ENCODE measurements around the gene PCSK4.
"Not testable (repeated sequence)": the region's sequence is repeated elsewhere in the genome, so short reads cannot be mapped to it uniquely, and the experiment has no call there.

Gene PCSK4

DNA sequence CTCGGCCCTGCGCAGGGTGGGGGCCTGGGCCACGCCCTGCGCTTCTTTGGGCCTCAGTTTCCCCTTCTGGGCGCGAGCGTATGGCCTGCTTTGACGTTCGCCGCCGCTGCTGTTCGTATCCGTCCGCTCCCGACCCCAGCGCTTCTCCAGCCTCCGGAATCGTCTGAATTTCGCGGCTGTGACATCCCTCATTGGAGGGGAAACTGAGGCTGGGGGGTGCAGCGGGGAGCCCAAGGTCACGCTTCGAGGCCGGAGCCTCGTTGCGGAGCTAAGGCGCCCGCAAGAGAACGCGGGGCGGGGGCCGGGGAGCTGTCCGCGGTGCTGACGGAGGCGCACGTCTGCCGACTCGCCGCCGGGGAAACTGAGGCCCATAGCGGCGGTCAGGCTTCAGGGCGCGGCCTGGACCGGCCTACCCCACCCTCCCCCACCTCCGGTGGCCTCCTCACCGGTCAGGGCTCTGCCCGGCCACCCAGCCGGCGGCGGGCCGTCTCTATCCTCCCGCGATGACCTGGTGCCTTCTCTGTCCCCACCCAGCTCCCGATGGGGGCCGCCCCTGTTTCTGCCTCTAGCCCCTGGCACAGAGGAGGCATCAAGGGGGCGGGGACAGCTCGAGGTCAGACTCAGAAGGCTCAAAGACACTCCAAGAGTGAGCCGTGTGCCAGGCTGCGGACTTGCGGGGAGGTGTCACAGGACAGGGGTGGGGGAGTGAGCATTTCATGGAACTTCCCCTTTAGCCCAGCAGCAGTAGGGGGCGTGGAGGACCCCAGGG is 43.3 kb downstream of the PCSK4 start:
- Histone ChIP-seq H3K27me3 (ENCODE audit: insufficient read depth, low read length) (peaks cover 63% of the 10 kb centered on the region), H3K27ac (ENCODE audit: low read depth, low read length) (no peak overlapping the region)
- WGBS, result 5% methylated on average over 63 of the region's 63 CpGs

DNA sequence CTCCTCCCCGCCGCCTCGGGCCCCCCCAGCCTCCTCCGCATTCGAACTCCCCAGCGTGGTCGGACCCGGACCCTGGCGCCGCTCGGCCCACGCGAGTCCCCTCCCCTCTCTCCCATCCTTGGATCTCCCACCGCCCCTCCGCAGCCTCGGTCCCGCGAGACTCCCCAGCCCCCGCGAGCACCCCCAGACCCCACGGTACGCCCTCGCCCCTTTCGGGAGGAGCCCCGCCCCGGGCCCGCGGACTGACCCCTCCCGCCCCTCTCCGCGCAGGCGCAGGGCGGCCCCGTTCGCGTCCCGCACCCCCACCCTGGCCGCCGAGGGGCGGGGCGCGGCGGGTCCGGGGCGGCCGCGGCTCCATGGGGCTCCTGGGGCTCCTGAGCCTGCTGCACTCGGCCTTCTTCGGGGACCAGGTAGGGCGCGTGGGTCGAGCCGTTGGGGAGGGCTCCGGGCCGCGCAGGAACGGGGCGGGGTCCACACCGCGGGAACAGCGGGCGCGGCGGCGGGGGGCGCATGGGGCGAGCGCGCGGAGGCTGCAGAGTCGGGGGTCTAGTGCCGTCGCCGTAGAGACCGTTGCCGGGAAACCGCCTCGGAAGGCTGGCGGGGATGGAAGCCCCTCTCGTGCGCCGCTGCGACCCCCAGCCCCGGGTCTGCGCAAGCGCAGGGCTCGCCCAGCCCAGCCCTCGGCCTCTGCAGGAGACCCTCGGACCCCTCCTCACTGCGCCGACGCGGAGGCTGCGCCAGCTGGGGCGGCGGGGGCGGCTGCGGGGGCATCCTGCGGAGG is 44.0 kb downstream of the PCSK4 start:
- no peak overlapping the region for H3K27ac ChIP-seq (ENCODE audit: low read depth, low read length)
- H3K9ac ChIP-seq (ENCODE audit: low read depth, low read length), result no peak overlapping the region
- H3K27me3 ChIP-seq (ENCODE audit: insufficient read depth, low read length), result peaks cover 55% of the 10 kb centered on the region
- H3K9me3 ChIP-seq (ENCODE audit: insufficient read depth, low read depth, low read length), result no peaks in the 10 kb centered on the region
- WGBS, result 2% methylated on average over 98 of the region's 99 CpGs
- no peaks in the 10 kb centered on the region for H3K4me1 ChIP-seq (ENCODE audit: insufficient read depth, low read length)
- H3K4me3 ChIP-seq (ENCODE audit: low read length), result peak overlapping the region; percentile 48
- peaks cover 18% of the 10 kb centered on the region for H3K36me3 ChIP-seq (ENCODE audit: insufficient read depth, low read length)

More for the DNA sequence above, 43.3 kb downstream of the PCSK4 start:
- Histone ChIP-seq H3K9ac (ENCODE audit: low read depth, low read length) (no peak overlapping the region), H3K9me3 (ENCODE audit: insufficient read depth, low read depth, low read length) (no peaks in the 10 kb centered on the region), H3K4me1 (ENCODE audit: insufficient read depth, low read length) (no peaks in the 10 kb centered on the region), H3K4me3 (ENCODE audit: low read length) (peak overlapping the region; percentile 48), H3K36me3 (ENCODE audit: insufficient read depth, low read length) (peaks cover 10% of the 10 kb centered on the region)

DNA sequence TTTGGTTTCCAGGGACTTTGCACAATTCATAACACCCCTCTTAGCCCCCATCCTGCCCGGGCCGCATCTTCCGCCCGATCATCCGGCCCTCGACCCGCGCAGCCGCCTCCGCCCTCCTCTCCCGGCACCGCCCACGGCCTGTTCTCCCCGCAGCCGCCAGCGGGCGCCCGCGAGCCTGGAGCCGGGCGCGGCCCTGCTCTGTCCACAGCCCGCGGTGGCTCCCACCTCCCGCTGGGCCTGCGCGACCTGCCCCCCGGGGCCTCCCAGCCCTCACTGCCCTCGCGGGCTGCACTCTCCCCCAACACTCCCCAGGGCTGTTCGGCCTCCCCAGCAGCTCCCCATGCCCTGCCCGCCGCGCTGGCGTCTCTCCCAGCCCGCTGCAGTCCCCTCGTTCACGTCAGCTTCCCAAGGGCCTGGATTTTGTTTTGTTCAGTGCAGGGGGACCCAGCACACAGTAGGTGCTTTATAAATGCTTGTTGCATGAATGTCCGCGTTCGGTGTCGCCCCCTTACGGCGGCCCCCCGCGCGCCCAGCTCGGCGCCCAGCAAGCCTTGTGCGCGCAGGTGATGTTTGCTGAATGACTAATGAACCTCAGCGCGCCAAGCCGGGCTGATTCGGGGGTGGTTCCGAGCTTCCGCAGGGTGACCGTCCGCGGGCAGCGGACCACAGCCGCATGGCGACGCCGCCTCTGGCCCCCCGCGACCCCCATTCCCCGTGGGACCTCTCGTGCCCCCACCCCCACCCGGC is 44.8 kb downstream of the PCSK4 start:
- Histone ChIP-seq H3K4me3 (ENCODE audit: low read length) (peak overlapping the region; percentile 64), H3K4me1 (ENCODE audit: insufficient read depth, low read length) (no peaks in the 10 kb centered on the region), H3K27me3 (ENCODE audit: insufficient read depth, low read length) (peaks cover 47% of the 10 kb centered on the region), H3K27ac (ENCODE audit: low read depth, low read length) (no peak overlapping the region), H3K9ac (ENCODE audit: low read depth, low read length) (peak overlapping the region; percentile 13; the same call in 1 of the 2 replicates), H3K36me3 (ENCODE audit: insufficient read depth, low read length) (peaks cover 26% of the 10 kb centered on the region), H3K9me3 (ENCODE audit: insufficient read depth, low read depth, low read length) (no peaks in the 10 kb centered on the region)
- WGBS, result 3% methylated on average over 67 of the region's 70 CpGs

DNA sequence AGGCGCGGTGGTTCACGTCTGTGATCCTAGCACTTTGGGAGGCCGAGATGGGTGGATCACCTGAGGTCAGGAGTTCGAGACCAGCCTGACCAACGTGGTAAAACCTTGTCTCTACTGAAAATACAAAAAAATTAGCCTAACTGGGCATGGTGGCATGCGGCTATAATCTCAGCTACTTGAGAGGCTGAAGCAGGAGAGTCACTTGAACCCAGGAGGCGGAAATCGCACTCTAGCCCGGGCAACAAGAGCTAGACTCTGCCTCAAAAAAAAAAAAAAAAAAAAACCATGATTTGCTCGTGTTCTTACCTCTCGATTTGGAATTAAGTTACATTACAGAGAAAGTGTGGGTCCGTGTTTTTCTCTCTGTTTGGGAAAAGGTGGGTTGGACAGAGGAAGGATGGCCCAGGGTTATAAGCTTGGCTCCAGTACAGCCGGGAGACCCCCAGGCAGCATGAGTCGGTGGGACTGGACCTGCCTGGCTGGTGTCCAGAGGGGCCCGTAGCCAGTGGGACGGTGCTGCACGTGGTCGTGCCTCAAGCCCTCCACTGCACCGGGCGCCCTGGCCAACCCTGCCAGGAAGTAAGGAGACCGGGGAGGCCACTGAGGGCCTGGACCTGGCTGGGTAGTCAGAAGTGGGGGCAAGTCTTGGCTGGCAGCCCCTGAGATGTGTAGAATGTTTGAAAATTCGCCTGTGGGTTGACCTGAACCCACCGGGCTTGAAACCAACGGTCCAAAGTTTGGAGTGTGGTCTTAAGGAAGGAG is 48.3 kb downstream of the PCSK4 start:
- H3K9me3 ChIP-seq (ENCODE audit: insufficient read depth, low read depth, low read length), result no peaks in the 10 kb centered on the region
- peaks cover 38% of the 10 kb centered on the region for H3K36me3 ChIP-seq (ENCODE audit: insufficient read depth, low read length)
- 95% methylated on average over 25 of the region's 25 CpGs for WGBS
- H3K27me3 ChIP-seq (ENCODE audit: insufficient read depth, low read length), result peaks cover 15% of the 10 kb centered on the region
- no peaks in the 10 kb centered on the region; the same call in 1 of the 2 replicates for H3K4me1 ChIP-seq (ENCODE audit: insufficient read depth, low read length)
- peak overlapping the region; percentile 30; the same call in 1 of the 2 replicates for H3K27ac ChIP-seq (ENCODE audit: low read depth, low read length)
- no peak overlapping the region for H3K9ac ChIP-seq (ENCODE audit: low read depth, low read length)
- no peak overlapping the region for H3K4me3 ChIP-seq (ENCODE audit: low read length)

DNA sequence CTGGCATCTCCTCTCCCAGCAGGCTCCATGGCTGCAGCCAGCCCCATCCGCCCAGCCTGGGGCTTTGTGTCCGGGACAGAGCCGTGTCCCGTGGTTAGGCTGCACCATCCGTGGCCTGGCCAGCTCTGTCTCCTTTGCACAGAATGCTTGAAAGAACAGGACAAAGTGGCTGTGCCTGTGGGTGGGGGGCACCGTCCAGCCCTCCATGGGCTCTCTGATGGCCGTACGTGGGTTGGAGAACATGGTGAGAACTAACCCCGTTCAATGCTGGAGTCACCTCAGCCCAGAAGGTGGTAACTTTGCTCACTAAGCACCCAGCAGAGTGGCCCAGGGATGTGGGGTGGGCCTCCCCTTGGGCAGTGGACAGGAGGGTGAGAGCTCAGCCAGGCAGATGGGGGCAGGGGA is 49.1 kb downstream of the PCSK4 start:
- H3K9me3 ChIP-seq (ENCODE audit: insufficient read depth, low read depth, low read length), result no peaks in the 10 kb centered on the region
- H3K27me3 ChIP-seq (ENCODE audit: insufficient read depth, low read length), result peaks cover 7% of the 10 kb centered on the region
- no peak overlapping the region for H3K9ac ChIP-seq (ENCODE audit: low read depth, low read length)
- peaks cover 38% of the 10 kb centered on the region for H3K36me3 ChIP-seq (ENCODE audit: insufficient read depth, low read length)
- no peaks in the 10 kb centered on the region; the same call in 1 of the 2 replicates for H3K4me1 ChIP-seq (ENCODE audit: insufficient read depth, low read length)
- no peak overlapping the region; the same call in 1 of the 2 replicates for H3K27ac ChIP-seq (ENCODE audit: low read depth, low read length)
- 95% methylated on average over 9 of the region's 9 CpGs for WGBS
- H3K4me3 ChIP-seq (ENCODE audit: low read length), result no peak overlapping the region; the same call in 1 of the 2 replicates

DNA sequence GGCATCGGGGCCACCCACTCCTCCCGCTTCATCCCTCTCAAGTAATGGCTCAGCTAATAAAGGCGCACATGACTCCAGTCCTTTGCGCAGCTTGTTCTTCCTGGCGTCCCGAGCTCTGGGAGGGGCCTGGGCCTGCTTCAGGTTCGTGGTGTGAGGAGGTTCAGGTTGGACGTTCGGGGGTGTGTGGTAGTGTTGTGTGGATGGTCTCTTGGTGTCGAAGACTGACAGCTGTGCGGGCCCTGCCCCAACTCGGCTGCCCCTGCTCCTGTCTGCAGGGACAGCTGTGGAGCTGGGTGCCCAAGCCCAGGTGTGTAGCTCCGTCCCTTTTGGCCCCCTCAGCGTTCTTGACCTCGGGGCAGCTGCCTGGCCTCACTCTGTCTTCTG is 49.7 kb downstream of the PCSK4 start:
- Histone ChIP-seq H3K27ac (ENCODE audit: low read depth, low read length) (no peak overlapping the region; the same call in 1 of the 2 replicates), H3K9me3 (ENCODE audit: insufficient read depth, low read depth, low read length) (no peaks in the 10 kb centered on the region), H3K9ac (ENCODE audit: low read depth, low read length) (no peak overlapping the region), H3K4me3 (ENCODE audit: low read length) (no peak overlapping the region; the same call in 1 of the 2 replicates), H3K36me3 (ENCODE audit: insufficient read depth, low read length) (peaks cover 43% of the 10 kb centered on the region), H3K27me3 (ENCODE audit: insufficient read depth, low read length) (peaks cover 2% of the 10 kb centered on the region), H3K4me1 (ENCODE audit: insufficient read depth, low read length) (no peaks in the 10 kb centered on the region; the same call in 1 of the 2 replicates)
- WGBS, result 97% methylated on average over 15 of the region's 15 CpGs

DNA sequence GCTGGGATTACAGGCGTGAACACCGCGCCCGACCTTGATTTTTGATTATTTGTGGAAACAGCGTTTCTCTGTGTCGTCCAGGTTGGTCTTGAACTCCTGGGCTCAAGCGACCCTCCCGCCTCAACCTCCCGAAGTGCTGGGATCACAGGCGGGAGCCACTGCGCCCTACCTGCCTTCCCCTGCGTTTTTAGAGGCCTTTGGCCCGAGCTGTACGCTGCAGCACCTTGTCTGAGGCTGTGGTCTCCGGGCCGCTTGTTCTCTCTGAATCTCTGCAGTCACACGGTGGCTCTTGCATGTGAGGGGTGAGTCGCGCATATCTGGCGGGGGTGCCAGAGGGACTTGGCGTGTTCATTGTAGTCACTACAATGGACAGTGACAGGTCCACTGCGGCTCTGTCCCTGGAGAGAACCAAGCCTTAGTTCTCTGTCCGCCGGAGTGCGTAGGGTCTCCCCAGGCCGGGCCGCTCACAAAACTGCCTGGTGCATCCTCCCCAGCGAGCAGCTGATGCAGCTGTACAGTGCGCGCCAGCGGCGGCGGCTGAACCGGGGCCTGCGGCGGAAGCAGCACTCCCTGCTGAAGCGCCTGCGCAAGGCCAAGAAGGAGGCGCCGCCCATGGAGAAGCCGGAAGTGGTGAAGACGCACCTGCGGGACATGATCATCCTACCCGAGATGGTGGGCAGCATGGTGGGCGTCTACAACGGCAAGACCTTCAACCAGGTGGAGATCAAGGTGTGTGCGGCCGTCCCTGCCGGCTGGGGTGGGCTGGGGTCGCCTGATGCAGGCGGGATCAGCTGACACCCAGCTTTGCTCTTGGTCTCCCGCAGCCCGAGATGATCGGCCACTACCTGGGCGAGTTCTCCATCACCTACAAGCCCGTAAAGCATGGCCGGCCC is 50.4 kb downstream of the PCSK4 start:
- WGBS, result 84% methylated on average over 57 of the region's 57 CpGs
- peak overlapping the region; percentile 60 for H3K4me3 ChIP-seq (ENCODE audit: low read length)
- not testable (repeated sequence) for H3K9me3 ChIP-seq (ENCODE audit: insufficient read depth, low read depth, low read length); H3K4me1 ChIP-seq (ENCODE audit: insufficient read depth, low read length); H3K27me3 ChIP-seq (ENCODE audit: insufficient read depth, low read length)
- H3K9ac ChIP-seq (ENCODE audit: low read depth, low read length), result peak overlapping the region; percentile 98
- peaks cover 48% of the 10 kb centered on the region for H3K36me3 ChIP-seq (ENCODE audit: insufficient read depth, low read length)
- H3K27ac ChIP-seq (ENCODE audit: low read depth, low read length), result peak overlapping the region; percentile 49; the same call in 1 of the 2 replicates

DNA sequence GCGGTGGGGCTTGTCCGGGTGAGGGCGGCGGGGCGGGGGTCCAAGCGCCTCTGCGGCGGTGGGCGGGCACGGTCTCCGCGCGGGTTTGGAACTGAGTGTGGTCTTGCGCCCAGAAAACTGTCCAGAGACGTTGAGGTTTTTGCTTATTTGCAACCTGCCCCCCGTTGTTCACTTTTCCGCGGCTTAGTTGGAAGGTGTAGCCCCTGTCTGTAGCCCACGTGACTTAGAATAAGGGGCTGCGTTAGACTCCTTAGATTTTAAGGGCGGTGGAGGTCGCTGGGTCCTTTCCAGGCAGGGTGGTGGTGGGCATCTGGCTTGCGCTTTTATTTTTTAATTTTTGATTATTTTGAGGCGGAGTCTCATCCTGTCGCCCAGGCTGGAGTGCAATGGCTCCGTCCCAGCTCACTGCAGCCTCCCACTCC is 51.2 kb downstream of the PCSK4 start:
- no peaks in the 10 kb centered on the region; the same call in 1 of the 2 replicates for H3K4me1 ChIP-seq (ENCODE audit: insufficient read depth, low read length)
- H3K4me3 ChIP-seq (ENCODE audit: low read length), result peak overlapping the region; percentile 60
- no peaks in the 10 kb centered on the region for H3K9me3 ChIP-seq (ENCODE audit: insufficient read depth, low read depth, low read length)
- peak overlapping the region; percentile 88 for H3K27ac ChIP-seq (ENCODE audit: low read depth, low read length)
- peak overlapping the region; percentile 98 for H3K9ac ChIP-seq (ENCODE audit: low read depth, low read length)
- peaks cover 56% of the 10 kb centered on the region for H3K36me3 ChIP-seq (ENCODE audit: insufficient read depth, low read length)
- under 1% methylated on average over 26 of the region's 26 CpGs for WGBS
- no peaks in the 10 kb centered on the region for H3K27me3 ChIP-seq (ENCODE audit: insufficient read depth, low read length)

DNA sequence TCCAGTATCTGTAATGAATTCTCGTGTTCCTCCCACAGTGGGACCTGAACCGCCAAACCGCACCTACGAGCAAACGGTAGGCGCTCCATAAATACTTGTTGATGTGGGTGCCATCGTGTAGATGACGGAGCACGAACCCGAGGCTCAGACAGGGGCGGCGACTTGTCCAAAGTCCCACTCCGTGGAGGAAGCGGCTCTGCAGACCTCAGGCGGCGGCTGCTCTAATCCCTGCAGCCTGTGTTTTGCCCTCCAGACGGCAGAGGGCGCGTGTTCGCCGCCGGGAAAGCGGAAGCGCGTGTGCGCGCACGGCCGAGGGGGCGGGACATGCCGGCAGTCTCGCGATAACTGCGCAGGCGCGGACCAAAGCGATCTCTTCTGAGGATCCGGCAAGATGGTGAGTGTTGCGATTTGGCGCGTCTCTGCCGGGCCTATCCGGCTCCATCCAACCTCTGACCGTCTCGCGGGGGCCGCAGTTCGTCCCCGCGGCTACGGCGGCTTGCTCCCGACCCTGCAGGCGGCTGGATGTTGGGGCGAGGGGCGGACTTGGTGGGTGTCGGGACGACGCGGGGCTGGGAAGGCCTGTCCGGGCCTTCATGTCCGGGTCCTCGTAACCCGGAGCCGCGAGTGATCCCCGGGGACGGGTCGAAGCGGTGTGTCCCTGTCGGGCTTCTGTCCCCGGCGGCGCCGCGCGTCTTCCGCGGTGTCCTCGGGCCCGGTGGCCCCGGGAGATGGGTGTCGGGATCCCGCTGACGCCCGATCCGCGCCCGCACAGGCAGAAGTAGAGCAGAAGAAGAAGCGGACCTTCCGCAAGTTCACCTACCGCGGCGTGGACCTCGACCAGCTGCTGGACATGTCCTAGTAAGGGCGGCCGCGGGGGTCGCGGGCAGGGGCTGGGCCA is 51.9 kb downstream of the PCSK4 start, which contains the start of gene RPS15:
RPS15 (plus strand) TSS at position 362 of the 898 bp plus-strand sequence; CDS start at position 392, 30 bp downstream.
- H3K4me3 ChIP-seq (ENCODE audit: low read length), result peak within 1 kb of the TSS; percentile 60
- peaks cover 62% of the 10 kb centered on the region for H3K36me3 ChIP-seq (ENCODE audit: insufficient read depth, low read length)
- H3K27ac ChIP-seq (ENCODE audit: low read depth, low read length), result peak within 1 kb of the TSS; percentile 88
- 2% methylated on average over 100 of the region's 100 CpGs for WGBS
- no peaks in the 10 kb centered on the region for H3K27me3 ChIP-seq (ENCODE audit: insufficient read depth, low read length)
- no peaks in the 10 kb centered on the region; the same call in 1 of the 2 replicates for H3K4me1 ChIP-seq (ENCODE audit: insufficient read depth, low read length)
- no peaks in the 10 kb centered on the region for H3K9me3 ChIP-seq (ENCODE audit: insufficient read depth, low read depth, low read length)
- peak within 1 kb of the TSS; percentile 98 for H3K9ac ChIP-seq (ENCODE audit: low read depth, low read length)
